ENCODE data around the gene CNOT3.

CNOT3 gene

DNA sequence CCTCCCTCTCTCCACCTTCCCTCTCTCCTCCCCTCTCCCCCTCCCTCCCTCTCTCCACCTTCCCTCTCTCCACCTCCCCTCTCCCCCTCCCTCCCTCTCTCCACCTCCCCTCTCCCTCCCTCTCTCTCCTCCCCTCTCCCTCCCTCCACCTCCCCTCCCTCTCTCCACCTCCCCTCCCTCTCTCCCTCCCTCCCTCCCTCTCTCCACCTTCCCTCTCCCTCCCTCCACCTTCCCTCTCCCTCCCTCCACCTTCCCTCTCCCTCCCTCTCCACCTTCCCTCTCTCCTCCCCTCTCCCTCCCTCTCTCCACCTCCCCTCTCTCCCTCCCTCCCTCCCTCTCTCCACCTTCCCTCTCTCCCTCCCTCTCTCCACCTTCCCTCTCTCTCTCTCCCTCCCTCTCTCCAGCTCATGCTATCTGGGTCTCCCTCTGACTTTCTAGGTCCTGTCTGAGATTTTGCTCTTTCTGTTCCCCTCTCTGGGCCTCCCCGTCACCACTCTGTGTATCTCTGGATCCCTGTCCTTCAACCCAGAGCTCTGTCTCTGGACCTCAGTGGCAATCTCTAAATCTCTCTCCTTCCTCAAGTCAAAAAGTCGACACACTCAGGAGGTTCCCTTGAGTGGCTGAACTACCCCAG lies 3.5 kb upstream of the CNOT3 start:
- peak overlapping the region; percentile 42 for H3K27ac ChIP-seq
- TF ChIP-seq ZFX (IDR thresholded peaks at IDR 0.05; ENCODE audit: borderline replicate concordance): no peak

DNA sequence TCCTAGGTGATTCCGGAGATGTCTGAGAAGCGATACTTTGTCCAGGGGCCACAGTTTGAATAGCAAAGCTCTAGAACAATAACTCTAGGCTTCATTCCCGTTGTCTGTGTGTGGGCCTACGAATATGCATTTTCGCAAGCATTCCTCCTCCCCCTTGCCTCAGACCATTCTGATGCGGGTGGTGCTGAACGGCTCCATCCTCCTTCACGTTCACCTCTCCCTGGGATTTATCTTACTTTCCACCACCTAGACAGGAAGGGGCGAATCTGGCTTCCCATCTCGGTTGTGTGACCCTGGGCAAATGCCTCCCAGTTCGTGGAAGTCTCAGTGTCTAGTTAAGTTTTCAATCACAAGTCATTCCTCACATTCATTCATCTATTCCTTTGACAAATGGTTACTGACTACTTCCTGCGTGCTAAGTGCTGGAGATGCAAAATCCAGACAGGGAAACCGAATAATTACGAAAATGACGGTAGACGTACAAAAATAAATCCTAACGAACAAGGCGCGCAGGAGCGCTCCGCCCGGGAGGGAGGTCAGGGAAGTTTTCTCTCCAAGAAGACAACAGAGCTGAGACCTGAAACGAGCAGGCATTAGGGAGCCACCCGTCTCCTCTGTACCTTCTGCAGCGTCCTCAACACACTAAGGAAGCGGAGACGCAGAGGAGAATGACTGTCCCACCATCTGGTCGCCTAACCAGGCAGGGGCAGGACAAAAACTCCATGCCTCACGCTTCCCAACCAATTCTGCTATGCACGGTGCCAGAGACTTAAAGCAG lies 1.3 kb upstream of the CNOT3 start:
- H3K27ac ChIP-seq: peak overlapping the region; percentile 88
- TF ChIP-seq ZFX (IDR thresholded peaks at IDR 0.05; ENCODE audit: borderline replicate concordance): no peak
- TF ChIP-seq, protein P1, sequence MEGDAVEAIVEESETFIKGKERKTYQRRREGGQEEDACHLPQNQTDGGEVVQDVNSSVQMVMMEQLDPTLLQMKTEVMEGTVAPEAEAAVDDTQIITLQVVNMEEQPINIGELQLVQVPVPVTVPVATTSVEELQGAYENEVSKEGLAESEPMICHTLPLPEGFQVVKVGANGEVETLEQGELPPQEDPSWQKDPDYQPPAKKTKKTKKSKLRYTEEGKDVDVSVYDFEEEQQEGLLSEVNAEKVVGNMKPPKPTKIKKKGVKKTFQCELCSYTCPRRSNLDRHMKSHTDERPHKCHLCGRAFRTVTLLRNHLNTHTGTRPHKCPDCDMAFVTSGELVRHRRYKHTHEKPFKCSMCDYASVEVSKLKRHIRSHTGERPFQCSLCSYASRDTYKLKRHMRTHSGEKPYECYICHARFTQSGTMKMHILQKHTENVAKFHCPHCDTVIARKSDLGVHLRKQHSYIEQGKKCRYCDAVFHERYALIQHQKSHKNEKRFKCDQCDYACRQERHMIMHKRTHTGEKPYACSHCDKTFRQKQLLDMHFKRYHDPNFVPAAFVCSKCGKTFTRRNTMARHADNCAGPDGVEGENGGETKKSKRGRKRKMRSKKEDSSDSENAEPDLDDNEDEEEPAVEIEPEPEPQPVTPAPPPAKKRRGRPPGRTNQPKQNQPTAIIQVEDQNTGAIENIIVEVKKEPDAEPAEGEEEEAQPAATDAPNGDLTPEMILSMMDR (IDR thresholded peaks at IDR 0.05): no peak

DNA sequence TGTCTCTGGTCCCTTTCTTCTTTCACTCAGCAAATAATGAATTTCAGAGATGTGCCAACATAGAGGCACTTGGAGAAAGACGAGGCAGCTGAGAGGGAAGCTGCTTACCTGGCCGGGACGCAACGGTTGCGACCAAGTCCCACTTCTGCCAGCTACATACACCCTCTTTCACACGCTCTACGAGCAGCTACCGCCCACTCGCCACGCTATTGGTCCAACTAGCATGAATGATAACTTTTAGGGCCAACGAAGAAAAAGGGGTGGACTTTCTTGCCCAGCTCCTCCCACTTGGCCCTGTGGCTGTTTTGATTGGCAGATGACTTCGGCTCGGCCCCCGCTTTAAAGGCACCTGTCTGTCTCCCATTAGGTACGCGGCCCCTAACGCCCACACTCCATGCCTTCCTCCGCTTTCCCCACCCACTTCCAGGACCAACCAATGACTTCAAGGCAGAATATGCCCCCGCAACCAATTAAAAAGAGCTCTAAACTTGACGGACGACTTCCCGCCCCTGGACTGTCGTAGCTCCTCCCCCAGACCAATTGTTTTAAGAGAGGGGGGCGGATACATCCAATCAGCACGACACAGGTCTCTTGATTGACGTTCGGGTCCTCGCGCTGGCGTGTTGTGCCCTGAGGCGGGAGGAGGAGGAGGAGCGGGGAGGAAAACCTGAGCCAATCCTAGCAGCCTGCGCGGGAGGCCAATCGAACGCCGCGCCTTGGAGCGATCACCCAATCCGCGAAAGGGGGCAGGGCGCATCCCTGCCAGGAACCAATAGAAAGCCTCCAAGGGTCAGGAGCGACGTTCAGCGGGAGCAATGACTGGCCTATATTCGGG lies 481 bp upstream of the CNOT3 start:
- H3K27ac ChIP-seq: peak overlapping the region; percentile 88
- no peak for TF ChIP-seq ZFX (IDR thresholded peaks at IDR 0.05; ENCODE audit: borderline replicate concordance)

DNA sequence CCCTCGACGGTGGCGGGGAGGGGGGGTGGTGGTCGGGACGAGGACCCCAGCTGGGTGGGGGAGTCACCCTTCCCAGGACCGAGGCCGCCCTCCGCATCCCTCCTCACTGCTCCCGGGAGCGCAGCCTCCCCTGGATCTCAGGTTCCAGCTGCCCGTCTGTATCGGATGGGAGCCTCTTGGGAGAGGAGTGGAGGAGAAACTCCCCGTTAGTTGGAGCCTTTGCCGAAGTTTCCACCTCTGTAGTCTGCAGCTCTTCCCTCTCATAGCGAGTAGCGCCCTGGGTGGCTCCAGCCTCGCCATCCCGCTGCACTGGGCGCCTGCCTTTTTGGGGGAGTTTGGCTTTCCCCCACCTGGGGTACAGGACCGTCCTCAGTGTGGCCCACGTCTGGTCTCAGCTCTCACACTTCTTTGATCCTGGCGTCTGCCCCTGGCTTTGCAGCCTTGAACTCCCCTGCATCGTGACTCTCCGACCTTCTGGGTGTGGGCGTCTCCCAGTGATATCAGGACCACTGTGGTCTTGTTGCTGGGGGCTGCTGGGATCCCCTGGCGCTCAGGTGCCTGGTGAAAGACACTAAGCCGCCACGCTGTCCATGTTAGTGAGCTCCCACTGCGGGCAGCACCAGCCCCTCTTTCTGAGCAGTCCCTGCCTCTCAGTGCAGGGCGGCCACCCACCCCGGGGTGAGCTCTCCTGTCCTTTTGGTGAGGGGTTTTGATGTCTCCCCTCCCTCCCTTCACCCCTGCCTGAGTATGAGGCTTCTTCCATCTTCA lies 1.1 kb downstream of the CNOT3 start:
- TF ChIP-seq ZFX (IDR thresholded peaks at IDR 0.05; ENCODE audit: borderline replicate concordance): no peak
- TF ChIP-seq, protein P1 (IDR thresholded peaks at IDR 0.05): no peak
- H3K27ac ChIP-seq: peak overlapping the region; percentile 83

DNA sequence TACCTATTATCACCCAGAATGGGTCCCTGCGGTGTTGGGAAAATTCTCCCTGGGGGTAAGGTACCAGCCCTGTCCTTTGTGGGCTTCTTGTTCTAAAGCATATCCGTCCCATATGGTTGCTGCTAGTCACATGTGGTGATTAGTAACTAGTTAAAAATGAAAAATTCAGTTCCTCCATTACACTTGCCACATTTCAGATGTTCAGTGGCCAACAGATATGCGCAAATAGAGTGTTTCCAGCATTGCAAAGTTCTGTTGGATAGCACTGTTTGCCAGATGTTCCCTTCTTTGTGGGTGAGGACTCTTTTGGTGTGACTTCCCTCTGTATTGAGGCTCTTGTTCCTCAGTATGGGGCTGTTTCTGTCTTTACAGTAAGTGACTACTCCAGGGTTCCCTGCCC lies 3.8 kb downstream of the CNOT3 start:
- TF ChIP-seq ZFX (IDR thresholded peaks at IDR 0.05; ENCODE audit: borderline replicate concordance): no peak
- TF ChIP-seq, protein P1 (IDR thresholded peaks at IDR 0.05): no peak
- H3K27ac ChIP-seq: no peak overlapping the region

DNA sequence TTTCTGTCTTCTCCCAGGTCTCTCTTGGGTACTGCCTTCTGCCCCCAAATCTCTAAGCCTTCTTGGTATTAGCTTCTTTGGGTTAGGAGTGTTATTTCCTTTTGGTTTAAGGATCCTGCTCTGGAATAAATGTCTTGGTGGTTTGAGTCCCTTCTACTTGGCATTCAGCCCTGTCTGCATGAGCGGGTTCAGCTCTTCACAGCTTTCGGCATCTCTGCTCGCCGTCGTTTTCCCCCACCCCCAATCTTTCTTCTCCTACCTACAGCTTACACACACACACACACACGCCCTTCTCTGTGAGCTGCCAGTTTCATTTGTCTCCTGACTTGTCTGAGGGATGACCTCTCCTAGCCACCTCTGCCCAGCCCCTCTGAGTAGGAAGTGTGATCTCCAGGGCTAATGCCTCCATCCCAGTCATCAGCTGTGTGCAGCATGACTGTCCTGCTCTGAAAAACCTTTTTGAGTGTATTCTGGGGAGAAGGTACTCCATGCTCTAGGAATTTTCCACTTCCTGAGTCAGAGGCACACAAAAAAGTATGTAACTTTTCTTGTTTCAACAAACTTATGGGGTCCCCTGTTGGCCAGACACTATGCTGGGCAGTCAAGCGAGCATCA lies 4.7 kb downstream of the CNOT3 start:
- H3K27ac ChIP-seq: no peak overlapping the region
- TF ChIP-seq, protein P1 (IDR thresholded peaks at IDR 0.05): no peak
- no peak for TF ChIP-seq ZFX (IDR thresholded peaks at IDR 0.05; ENCODE audit: borderline replicate concordance)

DNA sequence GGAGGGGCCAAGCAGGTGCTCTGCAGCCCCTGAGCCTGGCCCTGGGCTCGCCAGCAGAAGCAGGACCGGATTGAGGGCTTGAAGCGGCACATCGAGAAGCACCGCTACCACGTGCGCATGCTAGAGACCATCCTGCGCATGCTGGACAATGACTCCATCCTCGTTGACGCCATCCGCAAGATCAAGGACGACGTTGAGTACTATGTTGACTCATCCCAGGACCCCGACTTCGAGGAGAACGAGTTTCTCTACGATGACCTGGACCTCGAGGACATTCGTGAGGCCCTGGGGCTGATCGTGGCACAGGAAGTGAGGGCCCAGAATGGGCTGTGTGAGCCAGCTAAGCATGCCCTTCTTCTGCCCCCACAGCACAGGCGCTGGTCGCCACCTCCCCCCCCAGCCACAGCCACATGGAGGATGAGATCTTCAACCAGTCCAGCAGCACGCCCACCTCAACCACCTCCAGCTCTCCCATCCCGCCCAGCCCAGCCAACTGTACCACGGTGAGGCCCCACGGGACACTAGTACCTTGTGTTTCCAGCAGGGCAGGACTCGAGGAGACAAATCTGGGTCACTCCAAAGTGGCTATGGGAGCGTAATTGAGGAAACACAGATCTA lies 8.1 kb downstream of the CNOT3 start:
- no peak overlapping the region for H3K27ac ChIP-seq
- TF ChIP-seq ZFX (IDR thresholded peaks at IDR 0.05; ENCODE audit: borderline replicate concordance): no peak
- TF ChIP-seq, protein P1 (IDR thresholded peaks at IDR 0.05): no peak
